Stimulated activated naive B cell treated with anti-CD40 and anti-IgM and Interleukin-4, amounts not matched to agents 10 μg/mL and 1 μg/mL and 100 μg/mL, for 72 hours (primary cell): ENCODE results near the gene ARHGEF40.

Experiments used
- ATAC-seq, 2 donors: fragments of 150-1000 bp; cut with Tn5 transposase; replicated peaks; 2 replicates each; pipeline ENCODE4 v1.10.0; 2021; ENCODE audit warnings: moderate library complexity in 1 of 2
- DNase-seq: peaks from one replicate; pipeline ENCODE4 v3.0.0; 2021
- H3K27ac Mint-ChIP-seq: one replicate; pipeline ENCODE4 v1.8.0; 2022; ENCODE audit warnings: mild to moderate bottlenecking, mixed read lengths
- H3K27me3 Mint-ChIP-seq, 2 donors: one replicate each; pipeline ENCODE4 v1.8.0; 2022; ENCODE audit warnings: mixed read lengths in 2 of 2
- H3K36me3 Mint-ChIP-seq, 2 donors: one replicate each; pipeline ENCODE4 v1.8.0; 2022; ENCODE audit warnings: mixed read lengths in 2 of 2, mild to moderate bottlenecking in 1 of 2
- H3K4me1 Mint-ChIP-seq, 2 donors: one replicate each; pipeline ENCODE4 v1.8.0; 2022; ENCODE audit warnings: mixed read lengths in 2 of 2, mild to moderate bottlenecking in 1 of 2
- H3K4me3 Mint-ChIP-seq, 2 donors: one replicate each; pipeline ENCODE4 v1.8.0; 2022; ENCODE audit warnings: mild to moderate bottlenecking in 2 of 2, mixed read lengths in 2 of 2, moderate library complexity in 1 of 2
- H3K9me3 Mint-ChIP-seq, 2 donors: one replicate each; pipeline ENCODE4 v1.8.0; 2022; ENCODE audit warnings: mixed read lengths in 2 of 2, mild to moderate bottlenecking in 1 of 2

Gene ARHGEF40

DNA sequence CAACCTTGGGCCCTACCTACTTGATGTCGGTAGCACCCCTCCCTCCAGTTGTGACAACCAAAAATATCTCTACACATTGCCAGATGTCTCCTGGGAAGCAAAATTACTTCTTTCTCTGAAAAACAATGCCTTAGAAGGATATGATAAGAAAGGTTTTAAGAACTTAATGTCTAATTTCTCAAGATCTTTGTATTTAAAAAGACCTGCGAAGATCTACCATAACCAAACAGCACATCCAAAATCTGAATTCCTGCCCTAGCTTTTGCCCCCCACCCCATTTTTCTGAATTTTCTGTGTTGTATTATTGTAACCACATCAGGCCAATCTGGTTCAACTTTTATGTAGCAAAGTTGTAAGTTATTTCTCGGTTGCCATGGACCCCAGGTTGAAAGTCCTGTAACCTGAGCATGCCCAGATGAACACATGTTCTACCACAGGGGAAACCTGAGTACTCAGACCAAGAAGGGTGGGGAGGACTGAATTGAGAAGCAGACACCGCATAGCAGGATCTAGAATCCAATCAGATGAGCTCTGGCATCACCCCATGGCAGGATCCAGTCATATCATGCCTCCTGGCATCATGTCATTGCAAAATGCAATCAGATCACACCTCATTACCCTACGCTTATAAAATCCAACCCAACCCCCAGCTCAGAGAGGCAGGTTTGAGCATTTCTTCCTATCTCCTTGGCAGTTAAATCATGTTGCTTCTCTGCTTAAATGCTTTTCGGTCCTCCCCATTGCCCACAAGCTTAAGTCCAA, 39.5 kb downstream of the ARHGEF40 start:
- no peak for DNase-seq
- Mint-ChIP-seq H3K4me3 (no peak overlapping the region), H3K9me3 (no peaks in the 10 kb centered on the region), H3K27me3 (peaks cover 4 to 11% of the 10 kb centered on the region in 2 donors), H3K4me1 (peaks cover 16 to 20% of the 10 kb centered on the region in 2 donors), H3K27ac (no peak overlapping the region), H3K36me3 (no peaks in the 10 kb centered on the region)
- ATAC-seq = peak; percentile 54 to 72

DNA sequence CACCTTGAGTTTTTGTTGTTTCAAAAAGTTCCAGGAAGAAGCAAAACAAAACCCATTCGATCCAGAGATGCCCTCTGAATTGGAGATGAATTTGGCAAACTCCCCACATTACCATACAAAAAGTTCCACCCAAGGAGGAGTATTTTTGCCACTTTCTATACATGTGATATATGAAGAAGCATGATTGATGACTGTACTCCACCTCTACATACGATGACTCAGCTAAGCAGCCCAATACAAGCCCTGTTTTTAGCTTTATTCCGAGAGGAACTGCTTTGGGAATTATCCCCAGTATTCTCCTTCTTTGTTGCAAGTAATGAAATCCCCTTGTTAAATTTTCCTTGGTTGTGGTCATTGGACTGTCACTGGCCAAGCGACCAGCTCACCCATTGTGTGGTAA, 42.2 kb downstream of the ARHGEF40 start:
- DNase-seq (no peak), ATAC-seq (no peak)
- Mint-ChIP-seq H3K27me3 (peaks cover 4 to 11% of the 10 kb centered on the region in 2 donors), H3K9me3 (no peaks in the 10 kb centered on the region), H3K4me3 (no peak overlapping the region), H3K36me3 (no peaks in the 10 kb centered on the region), H3K27ac (no peak overlapping the region), H3K4me1 (peaks cover 6% of the 10 kb centered on the region in 2 donors)

DNA sequence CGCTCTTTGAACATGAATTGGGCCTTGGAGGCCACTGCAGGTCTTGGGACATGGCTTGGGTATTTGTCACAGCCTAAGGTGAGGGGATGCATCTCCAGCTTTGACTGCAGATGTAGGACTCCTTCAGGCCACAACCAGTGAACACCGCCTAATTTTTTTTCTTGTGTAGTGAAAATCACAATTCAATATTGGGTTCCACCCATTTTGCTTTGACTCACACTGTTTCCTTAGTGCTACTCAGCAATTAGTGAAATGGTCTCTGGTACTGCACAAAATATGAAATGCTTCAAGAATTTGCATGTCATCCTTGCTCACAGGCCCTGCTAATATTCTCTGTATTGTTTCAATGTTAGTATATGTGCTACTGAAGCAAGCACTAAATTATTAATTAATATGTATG, 43.3 kb downstream of the ARHGEF40 start:
- peaks cover 6% of the 10 kb centered on the region in 2 donors for H3K4me1 Mint-ChIP-seq
- no peak overlapping the region for H3K27ac Mint-ChIP-seq

DNA sequence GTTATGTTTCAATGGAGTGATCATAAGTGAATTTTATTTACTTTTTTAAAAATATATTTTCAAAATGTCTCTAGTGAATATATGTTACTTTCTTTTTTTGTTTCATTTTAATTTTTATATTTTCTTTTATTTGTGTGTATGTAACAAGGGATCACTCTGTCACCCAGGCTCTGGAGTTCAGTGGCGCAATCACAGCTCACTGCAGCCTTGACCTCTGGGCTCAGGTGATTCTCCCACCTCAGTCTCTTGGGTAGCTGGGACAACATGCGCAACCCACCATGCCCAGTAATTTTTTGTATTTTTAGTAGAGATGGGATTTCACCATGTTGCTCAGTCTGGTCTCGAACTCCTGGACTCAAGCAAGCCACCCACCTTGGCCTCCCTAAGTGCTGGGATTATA, 48.8 kb downstream of the ARHGEF40 start:
- no peak overlapping the region for H3K4me3 Mint-ChIP-seq
- H3K27me3 Mint-ChIP-seq = peaks cover 26 to 36% of the 10 kb centered on the region in 2 donors
- no peak for DNase-seq
- H3K36me3 Mint-ChIP-seq = no peaks in the 10 kb centered on the region
- no peaks in the 10 kb centered on the region for H3K9me3 Mint-ChIP-seq
- ATAC-seq = no peak
- H3K27ac Mint-ChIP-seq = no peak overlapping the region
- H3K4me1 Mint-ChIP-seq = no peaks in the 10 kb centered on the region

More for the DNA sequence above, 43.3 kb downstream of the ARHGEF40 start:
- Mint-ChIP-seq H3K4me3 (no peak overlapping the region), H3K27me3 (peaks cover 8 to 11% of the 10 kb centered on the region in 2 donors), H3K9me3 (no peaks in the 10 kb centered on the region), H3K36me3 (no peaks in the 10 kb centered on the region)
- no peak for ATAC-seq
- DNase-seq = no peak

DNA sequence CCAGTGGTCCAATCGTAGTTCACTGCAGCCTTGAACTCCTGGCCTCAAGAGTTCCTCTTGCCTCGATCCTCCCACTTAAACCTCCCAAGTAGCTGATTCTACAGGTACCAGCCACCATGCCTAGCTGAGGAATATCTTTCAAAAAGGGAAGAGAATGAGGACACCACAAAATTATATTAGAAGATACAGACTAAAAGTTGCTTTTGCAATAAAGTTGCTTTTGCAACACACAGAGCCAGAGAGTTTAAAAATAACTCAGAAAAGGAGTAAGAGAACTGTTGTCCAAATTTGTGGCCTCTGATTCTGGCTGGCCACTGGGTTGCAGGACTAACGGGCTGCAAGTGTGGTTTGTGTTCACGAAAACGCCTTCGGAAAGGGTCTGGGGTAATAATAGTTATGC, 50.6 kb downstream of the ARHGEF40 start:
- Mint-ChIP-seq H3K9me3 (peaks cover 2 to 9% of the 10 kb centered on the region in 2 donors), H3K27ac (no peak overlapping the region), H3K4me1 (no peaks in the 10 kb centered on the region), H3K4me3 (no peak overlapping the region), H3K36me3 (peaks cover 0 to 2% of the 10 kb centered on the region in 2 donors), H3K27me3 (peaks cover 35 to 53% of the 10 kb centered on the region in 2 donors)
- DNase-seq (no peak), ATAC-seq (no peak)

DNA sequence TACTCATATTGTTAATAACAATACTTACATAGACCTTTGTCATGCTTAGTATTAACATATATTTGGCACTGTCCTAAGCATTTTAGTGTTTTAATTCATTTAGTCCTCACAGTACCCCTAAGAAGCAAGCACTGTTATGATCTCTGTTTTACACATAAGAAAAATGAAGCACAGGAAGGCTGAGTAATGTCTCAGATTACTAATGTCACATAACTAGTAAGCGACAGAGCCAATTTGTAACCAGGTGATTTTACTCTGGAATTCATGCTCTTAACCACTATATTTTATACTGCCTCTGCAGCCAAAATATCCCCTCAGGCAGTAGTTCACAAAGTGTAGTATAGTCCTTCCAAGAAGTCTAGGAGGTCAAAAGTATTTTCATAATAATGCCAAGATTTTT, 51.0 kb downstream of the ARHGEF40 start:
- H3K4me3 Mint-ChIP-seq = no peak overlapping the region
- DNase-seq (no peak), ATAC-seq (no peak)
- peaks cover 0 to 2% of the 10 kb centered on the region in 2 donors for H3K36me3 Mint-ChIP-seq
- H3K4me1 Mint-ChIP-seq = no peaks in the 10 kb centered on the region
- H3K27ac Mint-ChIP-seq = no peak overlapping the region
- H3K9me3 Mint-ChIP-seq = peaks cover 4 to 9% of the 10 kb centered on the region in 2 donors
- peaks cover 38 to 57% of the 10 kb centered on the region in 2 donors for H3K27me3 Mint-ChIP-seq

DNA sequence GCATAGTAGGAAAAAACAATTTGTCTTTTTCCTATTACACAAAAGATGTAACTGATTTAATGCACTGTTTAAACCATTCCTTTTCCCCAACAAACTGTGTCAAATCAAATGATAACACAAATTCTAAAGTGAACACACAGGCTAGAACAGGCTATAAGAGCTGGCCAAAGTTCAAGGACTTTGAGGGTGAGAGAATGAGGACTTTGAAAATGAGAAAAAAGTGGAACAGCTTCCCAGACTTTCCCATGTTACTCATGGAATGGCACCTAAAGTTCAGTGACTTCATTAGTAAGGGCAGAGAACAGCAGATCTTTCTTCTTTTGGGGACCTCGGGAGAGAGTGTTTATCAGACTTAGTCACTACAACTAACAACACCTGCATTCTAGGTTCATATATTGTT, 53.3 kb downstream of the ARHGEF40 start:
- Mint-ChIP-seq H3K9me3 (peaks cover 4 to 9% of the 10 kb centered on the region in 2 donors), H3K27ac (no peak overlapping the region), H3K4me3 (no peak overlapping the region), H3K4me1 (no peaks in the 10 kb centered on the region), H3K36me3 (peaks cover 0 to 2% of the 10 kb centered on the region in 2 donors), H3K27me3 (peaks cover 43 to 73% of the 10 kb centered on the region in 2 donors)
- ATAC-seq (no peak), DNase-seq (no peak)

DNA sequence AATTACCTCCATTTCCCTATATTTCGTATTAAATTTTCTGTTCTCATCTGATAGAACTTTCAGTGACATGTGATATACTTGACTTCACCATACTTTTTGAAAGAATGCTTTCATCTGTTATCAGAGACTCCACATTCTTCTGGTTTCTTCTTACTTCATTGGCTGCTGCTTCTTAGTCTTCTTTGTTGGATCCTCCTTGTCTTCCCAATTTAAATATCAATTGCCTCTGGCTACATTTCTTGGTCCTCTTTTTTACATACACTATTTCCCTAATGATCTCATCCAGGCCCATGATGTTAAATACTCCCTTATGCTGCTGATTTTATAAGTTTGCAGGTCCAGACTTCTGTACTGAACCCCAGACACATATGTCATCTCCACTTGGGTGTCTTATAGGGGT, 63.8 kb downstream of the ARHGEF40 start:
- DNase-seq (no peak), ATAC-seq (no peak)
- Mint-ChIP-seq H3K9me3 (no peaks in the 10 kb centered on the region), H3K36me3 (no peaks in the 10 kb centered on the region), H3K27me3 (peaks cover 8% of the 10 kb centered on the region in 2 donors), H3K27ac (no peak overlapping the region), H3K4me1 (no peaks in the 10 kb centered on the region), H3K4me3 (no peak overlapping the region)

DNA sequence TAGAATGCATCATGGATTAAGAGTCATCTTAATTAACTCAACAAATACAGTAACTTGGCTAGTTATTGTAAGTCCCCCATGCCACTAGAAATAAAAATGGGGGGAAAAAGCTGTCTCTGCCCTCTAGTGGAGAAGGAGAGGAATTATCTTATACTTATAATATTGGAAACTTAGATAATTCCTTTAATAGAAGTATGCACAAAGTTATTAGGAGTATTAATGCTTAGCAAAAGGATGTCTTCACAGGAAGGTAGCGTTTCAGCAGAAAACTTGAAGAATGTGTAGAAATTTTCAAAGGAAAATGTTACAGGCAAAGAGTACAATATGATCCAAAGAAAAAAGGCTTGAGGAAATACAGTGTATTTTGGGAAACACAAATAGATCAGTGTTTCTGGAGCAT, 65.9 kb downstream of the ARHGEF40 start:
- DNase-seq (no peak), ATAC-seq (no peak)
- Mint-ChIP-seq H3K9me3 (no peaks in the 10 kb centered on the region), H3K4me3 (no peak overlapping the region), H3K27ac (no peak overlapping the region), H3K36me3 (no peaks in the 10 kb centered on the region), H3K27me3 (peaks cover 8 to 12% of the 10 kb centered on the region in 2 donors), H3K4me1 (no peaks in the 10 kb centered on the region)
